Activated CD4-positive, alpha-beta T cell treated with anti-CD3 and anti-CD28 coated beads, Interleukin-2, Interleukin-6, amounts not matched to agents 100 ng/mL and 50 ng/mL, durations not matched to agents 16 hours and 8 hours (primary cell): ENCODE measurements around the gene PMAIP1.

Experiments
- DNase-seq: peaks from one replicate; pipeline ENCODE4 v3.0.0-alpha.2; 2020

PMAIP1 gene

DNA sequence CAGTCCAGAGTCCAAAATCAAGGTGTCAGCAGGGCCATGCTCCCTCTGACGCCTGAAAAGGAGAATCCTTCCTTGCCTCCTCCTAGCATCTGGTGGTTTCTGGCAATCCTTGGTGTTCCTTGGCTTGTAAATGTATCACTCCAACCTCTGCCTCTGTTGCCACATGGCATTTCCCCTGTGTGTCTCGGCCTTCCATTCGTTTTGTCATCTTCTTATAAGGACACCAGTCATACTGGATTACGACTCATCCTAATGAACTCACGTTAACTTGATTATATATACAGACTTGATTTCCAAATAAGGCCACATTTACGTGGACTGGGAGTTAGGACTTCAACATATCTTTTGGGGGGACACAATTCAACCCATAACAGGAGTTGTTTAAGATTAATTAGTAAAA, 15.8 kb downstream of the PMAIP1 start:
- DNase-seq, result no peak

DNA sequence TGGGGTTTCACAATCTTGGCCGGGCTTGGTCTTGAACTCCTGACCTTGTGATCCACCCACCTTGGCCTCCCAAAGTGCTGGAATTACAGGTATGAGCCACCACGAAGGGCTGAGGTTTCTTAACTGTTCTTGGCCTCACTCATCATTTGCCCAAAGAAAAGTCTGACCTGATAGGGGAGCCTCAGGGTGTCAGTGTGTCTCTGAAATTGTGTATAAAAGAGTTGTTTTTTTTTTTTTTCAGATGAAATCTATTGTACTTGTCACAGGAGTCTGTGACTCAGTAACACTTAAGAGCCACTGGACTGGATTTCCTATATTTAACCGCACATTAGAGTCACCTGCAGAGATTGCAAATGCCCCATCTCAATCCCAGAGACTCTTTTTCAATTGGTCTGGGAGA, 16.9 kb downstream of the PMAIP1 start:
- no peak for DNase-seq

DNA sequence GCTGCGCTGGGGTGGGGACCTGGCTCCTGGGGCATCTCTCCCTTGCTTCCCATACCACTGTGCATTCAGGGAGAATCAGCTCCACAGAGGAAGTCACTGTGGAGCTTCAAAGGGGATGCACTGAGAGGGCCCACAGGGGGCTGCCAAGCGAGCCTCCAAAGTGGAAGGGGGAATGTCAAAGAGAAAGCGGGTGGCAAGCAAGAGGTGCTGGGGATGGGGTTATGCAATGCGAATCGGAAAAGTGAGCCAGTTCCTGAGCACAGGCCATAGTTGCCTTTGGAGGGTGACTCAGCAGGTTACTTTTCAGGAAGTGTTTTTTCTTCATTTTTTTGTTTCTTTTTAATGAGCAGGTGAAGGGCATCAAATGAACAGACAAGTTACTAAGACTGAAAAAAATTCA, 17.6 kb downstream of the PMAIP1 start:
- no peak for DNase-seq

GRCh38 chr18:59918320-59918755, 18.5 kb downstream of the PMAIP1 start:
- peak; percentile 49 for DNase-seq

- no peak for DNase-seq
Measured at GRCh38 chr18:59918997-59919396, 19.2 kb downstream of the PMAIP1 start.

GRCh38 chr18:59921384-59921891, 21.6 kb downstream of the PMAIP1 start:
- DNase-seq, result peak; percentile 80

GRCh38 chr18:59923539-59924196, 23.9 kb downstream of the PMAIP1 start:
- DNase-seq, result no peak

GRCh38 chr18:59926131-59926530, 26.3 kb downstream of the PMAIP1 start:
- DNase-seq, result no peak

GRCh38 chr18:59927246-59927825, 27.5 kb downstream of the PMAIP1 start:
- peak; percentile 89 for DNase-seq

DNA sequence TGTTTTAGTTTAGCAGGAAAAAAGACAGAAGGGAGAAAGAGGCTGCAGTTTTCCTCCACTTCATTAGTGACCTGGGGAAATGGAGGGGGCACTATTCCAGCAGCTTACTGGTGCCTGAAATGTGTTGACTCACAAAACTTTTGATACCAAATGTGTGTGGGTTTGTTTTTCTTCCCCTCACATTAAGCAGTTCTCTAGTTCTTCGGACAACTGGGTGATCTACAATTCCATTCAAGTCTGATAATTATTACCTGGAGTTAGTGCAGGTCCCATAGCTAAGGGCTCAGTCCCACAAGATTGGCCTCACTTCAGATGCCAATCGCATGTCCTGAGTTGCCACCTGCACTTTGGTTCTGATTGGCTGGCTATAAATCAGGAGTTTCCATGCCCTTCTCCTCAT, 28.4 kb downstream of the PMAIP1 start:
- DNase-seq, result no peak

DNA sequence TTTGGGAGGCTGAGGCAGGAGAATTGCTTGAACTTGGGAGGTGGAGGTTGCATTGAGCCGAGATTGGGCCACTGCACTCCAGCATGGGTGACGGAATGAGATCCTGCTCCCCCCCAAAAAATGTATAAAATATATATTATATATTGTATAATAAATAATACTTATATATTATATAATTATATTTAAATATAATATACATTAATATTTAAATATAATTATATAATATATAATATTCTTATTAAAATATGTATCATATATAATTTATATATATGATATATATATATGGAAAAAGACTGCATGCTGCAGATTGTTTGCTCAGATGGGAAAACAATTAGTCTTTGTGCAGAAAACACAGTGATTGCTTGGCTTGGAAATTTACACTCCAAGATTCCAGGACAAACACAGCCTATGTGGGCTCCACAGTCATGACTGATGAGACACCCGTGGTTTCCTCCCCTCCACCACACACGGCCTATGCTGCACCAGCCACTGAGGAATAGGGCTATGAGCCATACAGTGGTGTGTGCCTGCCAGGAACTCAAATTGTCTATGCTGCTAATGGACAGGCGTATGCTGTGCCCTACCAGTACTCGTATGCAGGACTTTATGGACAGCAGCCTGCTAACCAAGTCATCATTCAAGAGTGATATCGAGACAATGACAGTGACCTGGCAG, 30.0 kb downstream of the PMAIP1 start:
- DNase-seq, result no peak

DNA sequence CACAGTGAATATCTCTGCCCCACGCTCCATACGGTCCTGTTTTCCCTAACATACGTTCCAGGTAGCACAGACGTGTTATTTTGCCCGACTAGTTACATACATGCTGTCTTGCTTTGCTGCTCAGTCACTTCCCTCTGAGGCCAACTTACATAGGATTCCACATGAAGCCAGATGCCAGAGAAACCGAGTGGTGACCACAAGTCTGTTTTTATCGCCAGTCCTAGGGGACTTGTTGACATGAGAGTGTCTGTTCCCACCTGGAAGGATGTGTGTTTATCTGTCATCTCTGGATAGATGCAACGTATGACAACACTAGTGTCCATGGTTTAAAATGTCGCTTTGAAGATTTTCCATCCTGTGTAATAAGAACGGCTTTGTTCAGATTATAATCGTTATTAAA, 32.6 kb downstream of the PMAIP1 start:
- DNase-seq, result no peak

GRCh38 chr18:59938676-59939075, 38.9 kb downstream of the PMAIP1 start:
- no peak for DNase-seq

- DNase-seq, result no peak
Measured at GRCh38 chr18:59939127-59939526, 39.3 kb downstream of the PMAIP1 start.

- no peak for DNase-seq
Measured at GRCh38 chr18:59940068-59940467, 40.3 kb downstream of the PMAIP1 start.

GRCh38 chr18:59941331-59941730, 41.5 kb downstream of the PMAIP1 start:
- no peak for DNase-seq

DNA sequence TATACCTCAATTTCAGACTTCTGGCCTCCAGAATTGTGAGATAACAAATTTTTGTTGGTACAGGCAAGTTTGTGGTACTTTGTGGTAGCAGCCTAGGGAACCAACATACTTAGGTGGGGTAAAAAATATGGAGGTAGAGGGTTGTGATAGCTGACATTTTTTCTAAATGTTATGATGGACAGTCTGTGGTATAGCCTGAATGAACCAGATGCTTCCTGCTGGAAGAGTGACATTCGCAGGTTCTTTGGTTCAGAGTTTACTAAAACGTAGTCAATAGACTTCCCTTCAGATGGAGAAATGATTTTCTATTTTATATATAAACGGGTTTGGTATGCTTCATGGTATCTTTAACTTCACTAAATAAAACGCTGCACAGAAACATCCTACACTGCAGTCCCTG, 42.8 kb downstream of the PMAIP1 start:
- no peak for DNase-seq

DNA sequence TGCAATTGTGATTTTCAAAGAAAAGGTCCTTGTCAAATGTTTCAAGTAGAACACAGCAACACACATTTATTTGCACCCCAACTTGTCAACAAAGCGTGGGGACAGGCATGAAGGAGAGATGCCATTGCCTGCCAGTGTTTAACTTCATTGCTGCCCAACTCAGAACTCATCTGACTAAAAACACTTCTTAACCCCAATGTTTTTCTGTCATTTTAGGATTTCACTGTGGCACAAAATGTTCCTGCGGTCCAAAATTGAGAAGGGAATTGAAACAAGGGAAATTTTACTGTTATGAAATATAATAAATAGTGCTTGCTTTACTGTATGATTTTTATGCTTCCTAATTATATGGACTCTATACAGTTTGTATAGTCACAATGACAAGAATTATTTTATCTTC, 45.7 kb downstream of the PMAIP1 start:
- DNase-seq, result peak; percentile 32

DNA sequence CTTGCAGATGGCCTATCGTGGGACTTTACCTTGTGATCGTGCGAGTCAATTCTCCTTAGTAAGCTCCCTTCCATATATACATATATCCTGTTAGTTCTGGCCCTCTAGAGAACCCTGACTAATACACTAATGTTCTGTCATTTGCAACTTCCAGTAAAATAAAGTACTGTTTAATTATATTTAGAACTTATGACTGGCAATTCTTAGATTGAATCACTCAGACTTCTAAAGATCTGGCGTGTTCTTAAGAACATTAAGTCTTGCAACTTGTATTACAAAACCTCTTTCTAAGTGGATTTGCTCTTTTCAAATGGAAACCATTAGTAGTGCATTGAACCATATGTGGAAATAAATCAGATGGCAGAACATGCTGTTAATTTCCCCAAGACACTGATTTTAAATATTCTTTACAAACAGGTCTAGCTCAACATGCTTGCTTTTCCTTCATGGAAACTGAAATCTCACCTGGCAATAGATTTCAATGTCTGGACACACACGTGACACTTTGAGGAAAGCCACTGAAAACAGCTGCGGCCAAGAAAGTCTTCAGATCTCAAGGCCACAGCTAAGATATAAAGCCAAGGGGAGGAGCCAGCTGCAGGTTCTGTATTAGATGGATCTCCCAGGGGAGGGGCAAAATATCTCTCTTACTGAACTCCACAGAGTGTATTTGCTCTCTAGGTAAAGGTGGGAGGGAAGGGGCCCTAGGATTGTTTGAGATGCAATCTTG, 50.6 kb downstream of the PMAIP1 start:
- DNase-seq, result peak; percentile 60

DNA sequence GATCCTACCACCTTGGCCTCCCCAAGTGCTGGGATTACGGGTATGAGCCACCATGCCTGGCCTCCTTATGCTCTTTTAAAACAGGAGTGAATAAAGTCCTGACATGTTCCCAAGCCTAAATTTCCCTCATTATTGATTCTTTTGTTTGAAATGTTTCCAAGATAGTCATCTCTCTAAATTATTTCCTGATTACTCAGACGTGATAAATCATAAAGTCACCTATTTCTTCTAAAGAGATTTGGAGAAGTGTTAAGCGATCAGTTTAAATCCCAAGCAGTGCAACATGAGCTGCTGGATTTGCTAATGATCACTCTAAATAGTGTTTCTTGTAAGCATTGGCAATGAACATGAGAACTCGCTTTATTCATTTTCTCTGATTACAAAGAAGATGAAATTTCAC, 51.8 kb downstream of the PMAIP1 start:
- no peak for DNase-seq

GRCh38 chr18:59952283-59953007, 52.6 kb downstream of the PMAIP1 start:
- DNase-seq, result peak; percentile 26
